K562 (cell line): ENCODE data around the gene AGAP3. TPM values are rescaled to one million over a fixed set of nuclear protein-coding genes. Genes with fewer than 3 reads are reported as not detected.

Experiments
- BRF1 ChIP-seq: IDR thresholded peaks from 3 replicates; pipeline ENCODE4 v1.6.1; 2011; ENCODE audit warnings: borderline replicate concordance, mild to moderate bottlenecking; ENCODE audit not compliant: insufficient read length; ENCODE audit errors: extremely low read depth
- CHD1 ChIP-seq: fragments of 200-600 bp; sonication (generic); IDR thresholded peaks from one replicate; pipeline ENCODE4 v1.6.1; 2012; ENCODE audit warnings: mild to moderate bottlenecking, moderate library complexity, low read length, inconsistent platforms
- HMGN3 ChIP-seq: IDR thresholded peaks from 2 replicates; pipeline ENCODE4 v1.6.1; 2011; ENCODE audit warnings: borderline replicate concordance, low read depth, mild to moderate bottlenecking, mixed read lengths, low read length; ENCODE audit not compliant: insufficient read length; ENCODE audit errors: extremely low read depth
- LCOR ChIP-seq: sonication (generic); formaldehyde crosslinking; IDR thresholded peaks from 2 replicates; pipeline ENCODE4 v1.8.0; 2022; ENCODE audit warnings: mild to moderate bottlenecking, missing genetic modification reagents
- MCM3 ChIP-seq: fragments of 450-650 bp; IDR thresholded peaks from 2 replicates; pipeline ENCODE4 v1.6.1; 2016
- NBN ChIP-seq: fragments of 450-650 bp; IDR thresholded peaks from 2 replicates; pipeline ENCODE4 v1.6.1; 2016; ENCODE audit warnings: low read depth, mild to moderate bottlenecking
- NR4A1 ChIP-seq, 2 experiments: fragments of 250-450 bp in 1 of 2; fragments of 450-650 bp in 1 of 2; sonication (Bioruptor Pico) in 1 of 2; IDR thresholded peaks; 2 replicates each; pipeline versions ENCODE4 v1.4.0 to v1.6.1; 2016 to 2020; ENCODE audit warnings: mild to moderate bottlenecking in 2 of 2, missing compliant biosample characterization in 1 of 2, missing genetic modification characterization in 1 of 2, moderate library complexity in 1 of 2
- PCBP1 ChIP-seq: fragments of 200-400 bp; formaldehyde crosslinking; IDR thresholded peaks from 2 replicates; pipeline ENCODE4 v1.6.1; 2018; ENCODE audit warnings: mild to moderate bottlenecking, low read depth, low read length; ENCODE audit not compliant: poor library complexity, severe bottlenecking
- SIN3B ChIP-seq: fragments of 450-650 bp; IDR thresholded peaks from 2 replicates; pipeline ENCODE4 v1.6.1; 2017; ENCODE audit warnings: low read depth, mild to moderate bottlenecking, moderate library complexity
- SMAD4 ChIP-seq: fragments of 250-450 bp; sonication (Bioruptor Pico); conservative IDR thresholded peaks from 2 replicates; pipeline ENCODE4 v1.8.0; 2021; ENCODE audit warnings: inconsistent platforms, mild to moderate bottlenecking, moderate library complexity
- U2AF2 ChIP-seq: fragments of 200-400 bp; formaldehyde crosslinking; optimal IDR thresholded peaks from 2 replicates; pipeline ENCODE3; 2017; ENCODE audit warnings: low read depth, mild to moderate bottlenecking, low read length
- ZNF717 ChIP-seq: fragments of 250-450 bp; sonication (Bioruptor Pico); IDR thresholded peaks from 2 replicates; pipeline ENCODE4 v1.5.0; 2021
- polyA plus RNA-seq, 8 experiments: library from polyadenylated mRNA; depleted of rRNA in 4 of 8; stranded (reverse) in 5 of 8; unstranded in 3 of 8; fragments of >200 nt; fragmentation: Nextera tagmentation in 2 of 8; fragmentation: Illumina TruSeq in 1 of 8; extraction: Ambion mirVana in 2 of 8; extraction: Trizol in 1 of 8; gene quantifications; 2 replicates each; pipeline versions ENCODE4 v1.2.1 to v1.2.3, GENCODE V29; 2011 to 2014; ENCODE audit warnings: inconsistent platforms in 1 of 8, missing spikeins in 1 of 8
- total RNA-seq, 7 experiments: library from RNA; depleted of rRNA in 6 of 7; stranded (reverse); fragments of >200 nt in 6 of 7; fragmentation: Illumina TruSeq in 2 of 7; extraction: Trizol in 2 of 7; gene quantifications; 2 replicates each; pipeline versions ENCODE4 v1.2.1 to v1.2.3, GENCODE V29; 2011 to 2021; ENCODE audit warnings: low replicate concordance in 1 of 7
- TF ChIP-seq, protein P1 (sequence below), 2 experiments: fragments of 450-650 bp in 1 of 2; sonication (generic) in 1 of 2; formaldehyde crosslinking in 1 of 2; IDR thresholded peaks; 2 replicates each; pipeline versions ENCODE4 v1.7.1 to v1.9.0; 2016 to 2022; ENCODE audit warnings: inconsistent platforms in 1 of 2, mild to moderate bottlenecking in 1 of 2, missing genetic modification reagents in 1 of 2
- TF ChIP-seq, protein P2 (sequence below), 2 experiments: IDR thresholded peaks in 1 of 2; conservative IDR thresholded peaks in 1 of 2; 2 replicates each; pipeline ENCODE4 v1.6.1; 2016; ENCODE audit warnings: low read depth in 2 of 2, mild to moderate bottlenecking in 1 of 2, missing compliant biosample characterization in 1 of 2, missing genetic modification characterization in 1 of 2, moderate library complexity in 1 of 2

AGAP3 gene
- total and polyA plus RNA-seq, 9 of the 15 experiments (the other 6 are each of a cell fraction or from before 2014, with no cell fraction given), result 3.4 to 208 (median 62.2) TPM

DNA sequence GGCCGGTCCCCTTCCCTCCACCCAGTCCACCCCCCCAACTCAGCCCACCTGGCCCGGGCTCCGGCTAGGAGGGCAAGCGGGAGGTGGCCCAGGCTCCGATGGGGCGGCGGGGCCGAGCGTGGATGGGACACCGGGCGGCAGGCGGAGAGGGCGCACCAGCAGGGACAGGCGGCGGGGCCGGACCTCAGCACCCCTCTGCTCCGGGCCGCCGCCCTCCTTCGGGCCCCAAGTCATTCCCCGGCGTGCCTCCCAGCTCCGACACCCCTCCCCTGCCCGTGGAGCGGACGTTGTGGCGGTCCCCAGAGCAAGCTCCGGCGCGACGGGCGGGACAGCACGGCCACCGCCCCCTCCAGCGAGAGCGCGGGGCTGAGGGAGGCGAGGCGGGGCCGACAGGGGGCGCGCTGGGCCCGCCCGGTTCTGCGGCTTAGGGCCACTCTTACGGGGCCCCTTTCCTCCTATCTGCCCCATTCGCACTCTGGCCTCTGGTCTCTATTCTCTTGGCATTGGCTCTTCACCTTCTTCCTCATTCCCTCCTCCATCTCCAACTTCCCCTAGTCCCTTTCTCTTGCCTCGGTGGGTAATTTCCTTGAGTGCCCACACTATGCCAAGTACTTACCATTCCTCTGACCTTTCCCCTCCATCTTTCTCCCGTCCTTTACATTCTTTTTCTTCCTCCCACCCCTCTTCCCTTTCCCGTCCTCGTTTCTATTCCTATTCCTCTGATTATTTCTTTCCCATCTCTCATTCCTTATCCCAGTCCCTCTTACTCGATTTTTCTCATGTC is 81.9 kb downstream of the AGAP3 start (continued):
- TF ChIP-seq, protein P1, sequence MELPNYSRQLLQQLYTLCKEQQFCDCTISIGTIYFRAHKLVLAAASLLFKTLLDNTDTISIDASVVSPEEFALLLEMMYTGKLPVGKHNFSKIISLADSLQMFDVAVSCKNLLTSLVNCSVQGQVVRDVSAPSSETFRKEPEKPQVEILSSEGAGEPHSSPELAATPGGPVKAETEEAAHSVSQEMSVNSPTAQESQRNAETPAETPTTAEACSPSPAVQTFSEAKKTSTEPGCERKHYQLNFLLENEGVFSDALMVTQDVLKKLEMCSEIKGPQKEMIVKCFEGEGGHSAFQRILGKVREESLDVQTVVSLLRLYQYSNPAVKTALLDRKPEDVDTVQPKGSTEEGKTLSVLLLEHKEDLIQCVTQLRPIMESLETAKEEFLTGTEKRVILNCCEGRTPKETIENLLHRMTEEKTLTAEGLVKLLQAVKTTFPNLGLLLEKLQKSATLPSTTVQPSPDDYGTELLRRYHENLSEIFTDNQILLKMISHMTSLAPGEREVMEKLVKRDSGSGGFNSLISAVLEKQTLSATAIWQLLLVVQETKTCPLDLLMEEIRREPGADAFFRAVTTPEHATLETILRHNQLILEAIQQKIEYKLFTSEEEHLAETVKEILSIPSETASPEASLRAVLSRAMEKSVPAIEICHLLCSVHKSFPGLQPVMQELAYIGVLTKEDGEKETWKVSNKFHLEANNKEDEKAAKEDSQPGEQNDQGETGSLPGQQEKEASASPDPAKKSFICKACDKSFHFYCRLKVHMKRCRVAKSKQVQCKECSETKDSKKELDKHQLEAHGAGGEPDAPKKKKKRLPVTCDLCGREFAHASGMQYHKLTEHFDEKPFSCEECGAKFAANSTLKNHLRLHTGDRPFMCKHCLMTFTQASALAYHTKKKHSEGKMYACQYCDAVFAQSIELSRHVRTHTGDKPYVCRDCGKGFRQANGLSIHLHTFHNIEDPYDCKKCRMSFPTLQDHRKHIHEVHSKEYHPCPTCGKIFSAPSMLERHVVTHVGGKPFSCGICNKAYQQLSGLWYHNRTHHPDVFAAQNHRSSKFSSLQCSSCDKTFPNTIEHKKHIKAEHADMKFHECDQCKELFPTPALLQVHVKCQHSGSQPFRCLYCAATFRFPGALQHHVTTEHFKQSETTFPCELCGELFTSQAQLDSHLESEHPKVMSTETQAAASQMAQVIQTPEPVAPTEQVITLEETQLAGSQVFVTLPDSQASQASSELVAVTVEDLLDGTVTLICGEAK (IDR thresholded peaks at IDR 0.05), result 0 out of 2 replicates have a peak, but pooled peaks have one; percentile 36
- TF ChIP-seq, protein P1 (CRISPR knock-in tag; IDR thresholded peaks at IDR 0.05), result no peak
- TF ChIP-seq, protein P2, sequence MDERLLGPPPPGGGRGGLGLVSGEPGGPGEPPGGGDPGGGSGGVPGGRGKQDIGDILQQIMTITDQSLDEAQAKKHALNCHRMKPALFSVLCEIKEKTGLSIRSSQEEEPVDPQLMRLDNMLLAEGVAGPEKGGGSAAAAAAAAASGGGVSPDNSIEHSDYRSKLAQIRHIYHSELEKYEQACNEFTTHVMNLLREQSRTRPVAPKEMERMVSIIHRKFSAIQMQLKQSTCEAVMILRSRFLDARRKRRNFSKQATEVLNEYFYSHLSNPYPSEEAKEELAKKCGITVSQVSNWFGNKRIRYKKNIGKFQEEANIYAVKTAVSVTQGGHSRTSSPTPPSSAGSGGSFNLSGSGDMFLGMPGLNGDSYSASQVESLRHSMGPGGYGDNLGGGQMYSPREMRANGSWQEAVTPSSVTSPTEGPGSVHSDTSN (CRISPR knock-in tag; IDR thresholded peaks at IDR 0.05; ENCODE audit: low read depth), result no peak
- TF ChIP-seq, protein P2 (tag; conservative IDR thresholded peaks at IDR 0.05; ENCODE audit: low read depth), result no peak
- TF ChIP-seq U2AF2 (no peak), PCBP1 (peak; percentile 91), CHD1 (no peak), LCOR (CRISPR knock-in tag) (no peak), BRF1 (no peak), ZNF717 (CRISPR knock-in tag) (no peak), MCM3 (0 out of 2 replicates have a peak, but pooled peaks have one; percentile 47), NBN (no peak), HMGN3 (peak; percentile 59), NR4A1 (CRISPR knock-in tag; IDR thresholded peaks at IDR 0.05) (no peak), NR4A1 (tag; IDR thresholded peaks at IDR 0.05) (no peak), SIN3B (no peak), SMAD4 (CRISPR knock-in tag) (no peak; the same call in none of the 2 replicates)
